Stimulated activated CD4-positive, alpha-beta T cell treated with anti-CD3 and anti-CD28 coated beads, Interleukin-12 subunit alpha, Interleukin-12 subunit beta, amount 100 ng/mL, for 4 hours (primary cell): ENCODE results near the gene AP4B1.
"Not testable (repeated sequence)": the region's sequence is repeated elsewhere in the genome, so short reads cannot be mapped to it uniquely, and the experiment has no call there.

Experiments used
- DNase-seq: peaks from one replicate; pipeline ENCODE4 v3.0.0-alpha.2; 2020

Gene AP4B1

DNA sequence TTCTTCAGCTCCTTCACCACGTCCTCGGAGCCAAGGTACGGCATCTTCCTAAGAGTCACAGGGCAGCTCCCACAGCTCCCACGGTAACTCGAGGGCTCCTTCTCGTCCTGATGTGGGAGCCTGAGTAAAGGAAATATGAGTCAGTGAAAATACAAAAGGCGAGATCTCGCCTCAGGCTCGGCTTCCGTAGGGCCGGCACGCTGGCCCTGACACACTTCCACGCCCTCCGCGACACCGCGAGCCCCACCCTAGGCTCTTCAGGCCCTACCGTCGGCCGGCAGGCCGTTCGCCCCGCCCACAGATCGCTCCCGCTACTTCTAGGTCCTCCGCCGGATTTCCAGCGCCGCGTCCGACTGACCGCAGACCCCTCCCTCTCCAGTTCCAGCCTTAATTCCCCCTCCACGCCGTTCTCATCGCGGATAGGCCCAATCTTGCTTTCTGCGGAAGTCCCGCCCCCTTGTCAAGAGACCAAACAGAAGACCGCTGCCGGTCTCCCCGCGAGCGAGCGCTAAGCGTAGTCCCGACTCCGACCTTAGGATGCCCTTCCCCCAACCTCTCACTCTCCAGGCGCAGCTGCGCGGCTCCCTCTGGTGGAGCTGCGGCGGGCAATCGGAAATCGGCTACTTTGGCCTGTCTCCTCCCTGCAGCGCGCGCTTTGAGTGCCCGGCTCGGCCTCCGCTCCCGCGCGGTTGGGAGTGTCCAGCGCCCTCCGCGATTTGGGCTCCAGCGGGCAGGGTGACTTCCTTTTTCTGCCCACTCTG lies at the start of gene AP4B1, which contains the start of gene DCLRE1B:
Gene AP4B1, minus strand, starts transcription at position 126 of the 761 bp plus-strand sequence. Its CDS starts 82 bp downstream, at position 44.
Gene DCLRE1B, plus strand, starts transcription at position 653 of the 761 bp plus-strand sequence. CDS start 261 bp downstream, outside the sequence.
- DNase-seq = peak; percentile 92

DNA sequence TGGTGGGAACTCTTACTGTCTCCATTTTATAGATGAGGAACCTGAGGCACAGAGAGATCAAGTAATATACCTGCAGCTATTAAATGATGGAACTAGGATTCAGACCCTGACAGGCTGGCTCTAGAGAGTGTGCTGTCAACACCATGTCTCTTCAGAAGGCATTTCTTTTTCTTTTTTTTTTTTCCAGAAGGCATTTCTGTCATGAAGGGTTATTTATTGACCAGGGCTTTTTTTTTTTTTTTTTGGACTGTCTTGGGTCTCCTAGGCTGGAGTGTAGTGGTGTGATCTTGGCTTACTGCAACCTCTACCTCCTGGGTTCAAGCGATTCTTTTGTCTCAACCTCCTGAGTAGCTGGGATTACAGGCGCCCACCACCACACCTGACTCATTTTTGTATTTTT lies 47.1 kb upstream of the AP4B1 start:
- DNase-seq = no peak

DNA sequence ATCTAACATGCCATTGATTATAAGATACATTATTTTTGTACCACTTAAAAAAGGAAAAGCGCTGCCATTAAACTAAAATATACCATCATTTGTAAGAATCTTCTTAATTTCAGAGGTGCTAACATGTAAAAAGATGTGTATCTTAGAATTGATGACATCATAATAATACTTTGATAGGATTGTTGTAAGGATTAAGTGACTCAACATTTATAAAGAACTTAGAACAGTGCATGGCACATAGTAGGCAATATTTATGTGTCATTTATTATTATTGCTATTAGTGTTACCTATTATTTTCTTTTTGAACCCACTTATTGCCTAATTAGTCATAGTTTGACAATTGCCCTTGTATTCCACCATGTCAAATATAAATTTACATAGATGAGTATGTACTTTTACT lies 46.3 kb upstream of the AP4B1 start:
- DNase-seq = no peak

DNA sequence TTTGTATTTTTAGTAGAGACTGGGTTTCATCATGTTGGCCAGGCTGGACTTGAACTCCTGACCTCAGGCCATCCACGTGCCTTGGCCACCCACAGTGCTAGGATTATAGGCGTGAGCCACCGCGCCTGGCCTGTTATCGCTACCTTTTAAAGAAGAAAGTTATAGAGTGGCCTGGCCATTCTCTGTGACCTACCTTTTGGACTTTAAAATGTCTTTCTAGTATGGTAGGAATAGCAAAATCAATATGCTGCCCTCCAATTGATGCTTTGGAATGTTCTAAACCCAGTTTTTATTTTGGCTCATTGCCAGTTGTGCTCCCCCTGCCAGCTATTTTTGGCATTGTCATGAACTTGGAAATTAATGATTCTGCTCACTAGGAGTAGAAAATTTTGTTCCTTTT lies 44.4 kb upstream of the AP4B1 start:
- DNase-seq = no peak

DNA sequence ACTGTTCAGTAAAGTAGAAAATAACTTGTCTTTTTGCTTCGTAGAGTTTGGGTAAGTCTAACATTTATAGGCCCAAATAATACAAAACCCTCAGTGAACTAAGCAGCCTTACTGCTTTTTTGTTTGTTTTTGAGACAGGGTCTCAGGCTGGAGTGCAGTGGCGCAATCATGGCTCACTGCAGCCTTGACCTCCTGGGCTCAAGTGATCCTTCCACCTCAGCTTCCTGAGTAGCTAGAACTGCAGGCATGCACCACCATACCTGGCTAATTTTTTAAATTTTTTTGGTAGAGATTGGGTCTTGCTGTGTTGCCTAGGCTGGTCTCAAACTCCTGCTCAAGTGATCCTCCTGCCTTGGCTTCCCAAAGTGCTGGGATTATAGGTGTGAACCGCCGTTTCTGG lies 43.6 kb upstream of the AP4B1 start:
- DNase-seq = not testable (repeated sequence)

DNA sequence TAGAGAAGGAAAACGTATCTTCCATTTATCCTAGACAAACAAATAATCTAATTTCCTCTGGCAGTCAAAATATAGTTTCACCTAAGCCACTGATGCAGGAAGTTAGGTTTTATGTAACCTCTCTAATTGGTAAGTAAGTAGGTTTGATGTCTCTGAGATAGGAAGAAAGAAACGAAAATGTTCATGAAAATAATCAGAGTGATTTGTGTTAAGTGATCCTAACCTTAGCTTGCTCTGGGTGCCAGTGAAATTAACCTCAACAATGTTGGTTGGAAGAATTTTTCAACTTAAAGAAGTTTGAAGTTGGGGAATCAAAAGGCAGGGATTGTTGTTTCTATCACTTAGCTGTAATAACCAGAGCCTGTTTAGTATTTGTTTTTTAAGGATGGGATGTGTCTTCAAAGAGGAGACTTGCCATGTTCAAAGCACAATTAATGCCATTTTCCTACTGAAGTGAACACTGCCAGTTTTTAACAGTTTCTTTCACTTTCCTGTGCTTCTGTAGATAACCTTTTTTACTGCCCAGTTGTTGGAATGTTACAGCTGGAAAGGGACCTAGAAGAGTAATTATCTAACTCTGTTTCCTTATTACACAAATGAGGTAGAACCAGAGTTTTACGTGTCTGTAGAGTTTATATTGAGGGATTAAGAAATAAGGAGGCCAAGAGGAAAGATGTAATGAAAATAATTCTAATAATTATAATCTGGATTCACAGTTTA lies 42.9 kb upstream of the AP4B1 start:
- no peak for DNase-seq

DNA sequence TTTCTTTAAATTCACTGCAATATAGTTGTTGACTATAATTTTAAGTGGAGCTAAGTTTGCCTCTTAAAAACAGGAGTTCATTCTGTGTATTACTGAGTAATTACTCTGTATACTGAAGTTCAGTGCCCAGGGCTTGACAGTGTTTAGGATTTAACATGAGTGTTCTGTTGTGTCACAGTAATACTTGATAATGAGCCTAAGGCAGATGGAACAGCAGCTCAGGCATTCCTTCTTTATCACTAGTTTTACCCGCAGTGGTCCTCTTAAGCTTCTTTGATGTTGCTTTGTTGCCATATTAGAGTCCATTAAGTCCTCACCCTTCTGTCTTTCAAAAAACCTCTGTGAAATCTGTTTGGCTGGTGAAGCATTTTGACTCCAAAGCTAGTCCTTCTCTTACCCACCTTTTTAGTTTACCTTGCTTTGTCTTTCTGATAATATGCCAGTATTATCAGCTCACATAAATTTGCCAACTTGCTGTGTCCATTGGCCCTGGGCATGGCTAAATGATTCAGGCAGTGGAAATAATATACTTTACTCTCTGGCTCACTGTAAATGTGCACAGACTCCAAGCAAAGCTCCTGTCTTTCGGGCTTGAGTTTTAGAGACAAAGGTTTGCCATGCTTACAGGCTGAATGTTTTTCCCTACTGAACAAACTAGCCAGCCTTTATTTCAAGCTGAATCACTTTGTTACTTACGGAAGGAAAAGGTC lies 42.2 kb upstream of the AP4B1 start:
- no peak for DNase-seq

DNA sequence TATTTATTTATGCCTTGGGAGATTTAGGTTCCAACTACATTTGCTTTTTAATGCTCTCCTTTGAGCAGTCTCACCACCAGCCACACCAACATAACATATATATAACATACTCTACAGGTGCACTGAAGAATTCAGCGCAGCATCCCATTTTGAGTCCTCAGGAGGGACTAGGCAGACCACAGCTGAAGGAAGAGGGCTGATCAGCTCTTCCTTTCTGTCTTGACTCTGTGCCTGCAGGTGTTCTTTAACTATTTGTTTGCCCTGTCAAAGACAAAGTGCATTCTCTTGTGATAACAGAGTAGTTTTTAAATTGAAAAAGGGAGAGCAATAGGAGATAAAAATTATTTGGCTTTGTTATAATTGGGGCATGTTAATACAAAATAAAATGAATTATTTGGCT lies 41.5 kb upstream of the AP4B1 start:
- DNase-seq = no peak

DNA sequence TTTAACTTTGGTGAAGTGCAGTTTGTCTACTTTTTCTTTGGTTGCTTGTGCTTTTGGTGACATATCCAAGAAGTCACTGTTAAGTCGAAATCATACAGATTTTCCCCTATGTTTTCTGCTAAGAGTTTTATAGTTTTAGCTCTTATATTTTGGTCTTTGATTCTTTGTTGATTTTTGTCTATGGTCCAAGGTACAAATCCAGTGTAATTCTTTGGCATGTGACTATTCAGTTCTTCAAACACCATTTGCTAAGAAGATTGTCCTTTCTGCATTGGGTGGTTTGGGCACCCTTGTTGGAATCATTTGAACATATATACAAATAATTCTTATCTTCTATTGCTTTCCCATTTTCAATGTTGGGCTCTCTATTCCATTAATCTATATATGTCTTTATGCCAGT lies 40.7 kb upstream of the AP4B1 start:
- no peak for DNase-seq

DNA sequence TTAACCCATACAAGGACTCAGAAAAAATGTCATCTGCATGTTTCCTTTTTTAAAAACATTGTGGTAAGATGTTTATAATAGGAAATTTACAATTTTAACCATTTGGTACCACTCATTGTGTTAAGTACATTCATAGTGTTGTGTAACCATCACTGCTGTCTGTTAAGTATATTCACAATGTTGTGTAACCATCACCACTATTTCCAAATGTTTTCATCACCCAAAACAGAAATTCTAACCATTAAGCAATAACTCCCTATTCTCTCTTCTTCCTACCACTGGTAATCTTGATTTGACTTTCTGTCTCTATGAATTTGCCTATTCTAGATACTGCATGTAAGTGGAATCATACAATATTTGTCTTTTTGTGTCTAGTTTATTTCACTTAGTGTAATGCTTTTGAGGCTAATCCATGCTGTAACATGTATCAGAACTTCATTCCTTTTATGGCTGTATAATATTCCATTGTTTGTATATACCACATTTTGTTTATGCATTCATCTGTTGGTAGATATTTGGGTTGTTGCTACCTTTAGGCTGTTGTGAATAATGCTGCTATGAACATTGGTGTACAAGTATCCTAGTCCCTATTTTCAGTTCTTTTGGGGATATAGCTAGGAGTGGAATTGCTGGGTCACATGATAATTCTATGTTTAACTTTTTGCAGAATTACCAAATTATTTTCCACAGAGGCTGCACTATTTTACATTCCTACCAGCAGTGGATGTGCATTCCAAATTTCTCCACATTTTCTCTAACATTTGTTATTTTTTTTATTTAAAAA lies 38.6 kb upstream of the AP4B1 start:
- DNase-seq = no peak

DNA sequence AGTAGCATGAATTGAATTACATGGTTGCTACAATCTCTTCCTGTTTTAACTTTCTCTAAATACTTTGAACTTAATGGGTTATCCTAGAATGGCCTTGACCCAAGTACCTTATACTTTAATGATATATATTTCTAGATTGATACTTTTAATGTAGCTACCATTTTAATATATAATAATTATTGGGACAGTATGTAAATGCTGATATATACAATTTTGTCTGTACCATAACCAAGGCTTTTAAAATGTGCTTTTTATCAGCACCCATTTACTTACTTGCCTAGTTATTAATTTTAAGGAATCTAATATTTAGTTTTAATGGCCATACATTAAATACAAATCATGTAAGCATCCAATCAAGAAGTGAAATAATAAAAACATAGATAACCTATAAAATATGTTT lies 37.9 kb upstream of the AP4B1 start:
- no peak for DNase-seq

DNA sequence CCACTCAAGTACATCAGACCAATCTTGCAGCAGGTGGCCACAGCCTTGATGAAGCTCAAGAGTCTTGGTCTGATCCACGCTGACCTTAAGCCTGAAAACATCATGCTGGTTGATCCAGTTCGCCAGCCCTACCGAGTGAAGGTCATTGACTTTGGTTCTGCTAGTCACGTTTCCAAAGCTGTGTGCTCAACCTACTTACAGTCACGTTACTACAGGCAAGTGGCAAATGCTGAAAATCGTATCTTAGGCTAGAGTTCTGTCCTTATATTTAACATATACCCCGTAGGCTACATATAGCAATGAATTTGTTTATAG lies 36.6 kb upstream of the AP4B1 start:
- no peak for DNase-seq

DNA sequence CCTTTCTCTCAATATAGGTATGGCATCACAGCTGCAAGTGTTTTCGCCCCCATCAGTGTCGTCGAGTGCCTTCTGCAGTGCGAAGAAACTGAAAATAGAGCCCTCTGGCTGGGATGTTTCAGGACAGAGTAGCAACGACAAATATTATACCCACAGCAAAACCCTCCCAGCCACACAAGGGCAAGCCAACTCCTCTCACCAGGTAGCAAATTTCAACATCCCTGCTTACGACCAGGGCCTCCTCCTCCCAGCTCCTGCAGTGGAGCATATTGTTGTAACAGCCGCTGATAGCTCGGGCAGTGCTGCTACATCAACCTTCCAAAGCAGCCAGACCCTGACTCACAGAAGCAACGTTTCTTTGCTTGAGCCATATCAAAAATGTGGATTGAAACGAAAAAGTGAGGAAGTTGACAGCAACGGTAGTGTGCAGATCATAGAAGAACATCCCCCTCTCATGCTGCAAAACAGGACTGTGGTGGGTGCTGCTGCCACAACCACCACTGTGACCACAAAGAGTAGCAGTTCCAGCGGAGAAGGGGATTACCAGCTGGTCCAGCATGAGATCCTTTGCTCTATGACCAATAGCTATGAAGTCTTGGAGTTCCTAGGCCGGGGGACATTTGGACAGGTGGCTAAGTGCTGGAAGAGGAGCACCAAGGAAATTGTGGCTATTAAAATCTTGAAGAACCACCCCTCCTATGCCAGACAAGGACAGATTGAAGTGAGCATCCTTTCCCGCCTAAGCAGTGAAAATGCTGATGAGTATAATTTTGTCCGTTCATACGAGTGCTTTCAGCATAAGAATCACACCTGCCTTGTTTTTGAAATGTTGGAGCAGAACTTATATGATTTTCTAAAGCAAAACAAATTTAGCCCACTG lies 36.0 kb upstream of the AP4B1 start:
- DNase-seq = no peak

DNA sequence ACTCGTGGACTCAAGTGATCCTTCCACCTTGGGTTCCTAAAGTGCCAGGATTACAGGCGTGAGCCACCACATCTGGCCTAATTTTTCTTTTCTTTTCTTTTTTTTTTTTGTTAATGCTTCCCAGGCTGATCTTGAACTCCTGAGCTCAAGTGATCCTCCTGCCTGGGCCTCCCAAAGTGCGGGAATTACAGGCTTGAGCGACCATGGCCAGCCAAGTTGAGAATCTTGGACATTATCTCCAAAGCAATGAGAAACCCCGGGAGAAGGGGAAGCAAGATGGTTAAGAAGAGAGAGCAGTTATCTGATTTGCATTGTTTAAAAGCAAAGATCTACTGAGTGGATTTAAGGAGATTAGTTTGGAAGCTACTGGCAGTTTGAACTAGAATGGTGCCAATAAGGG lies 33.6 kb upstream of the AP4B1 start:
- no peak for DNase-seq

DNA sequence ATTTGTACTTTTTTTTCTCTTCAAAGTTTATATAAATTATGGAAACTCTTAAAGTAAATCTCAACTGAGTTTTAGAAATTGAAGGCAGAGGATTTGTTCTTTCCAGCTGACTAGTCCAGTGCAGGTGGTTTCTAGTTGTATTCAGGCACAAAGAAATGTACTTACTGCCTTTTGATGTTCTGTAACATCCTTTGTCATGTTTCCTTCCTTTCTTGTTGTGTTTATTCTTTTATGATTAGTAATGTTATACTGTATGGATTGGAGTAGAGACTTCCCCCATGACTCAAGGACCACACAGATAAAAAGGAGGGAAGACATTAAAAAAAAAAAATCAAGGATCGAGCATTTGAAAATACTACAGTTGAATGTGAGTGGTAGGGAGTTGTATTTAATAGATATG lies 32.5 kb upstream of the AP4B1 start:
- DNase-seq = no peak

DNA sequence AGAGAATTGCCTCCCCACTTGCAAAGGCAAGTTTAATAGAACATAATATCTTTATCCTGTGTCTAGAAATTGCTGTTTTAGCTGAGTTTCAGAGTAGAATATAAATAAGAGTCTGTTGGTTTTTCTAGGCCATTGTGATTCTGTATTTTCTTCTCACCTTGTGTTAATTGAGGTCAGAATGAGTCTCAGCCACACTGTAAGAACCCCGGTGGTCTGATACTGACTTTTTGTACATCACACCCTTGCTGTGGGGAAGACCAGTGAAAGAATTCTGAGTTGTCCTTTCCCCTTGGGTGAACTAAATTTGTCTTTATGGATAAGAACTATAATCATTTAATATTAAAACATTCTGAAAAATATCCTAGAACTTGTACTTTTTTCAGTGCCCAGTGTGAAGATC lies 31.4 kb upstream of the AP4B1 start:
- DNase-seq = no peak

DNA sequence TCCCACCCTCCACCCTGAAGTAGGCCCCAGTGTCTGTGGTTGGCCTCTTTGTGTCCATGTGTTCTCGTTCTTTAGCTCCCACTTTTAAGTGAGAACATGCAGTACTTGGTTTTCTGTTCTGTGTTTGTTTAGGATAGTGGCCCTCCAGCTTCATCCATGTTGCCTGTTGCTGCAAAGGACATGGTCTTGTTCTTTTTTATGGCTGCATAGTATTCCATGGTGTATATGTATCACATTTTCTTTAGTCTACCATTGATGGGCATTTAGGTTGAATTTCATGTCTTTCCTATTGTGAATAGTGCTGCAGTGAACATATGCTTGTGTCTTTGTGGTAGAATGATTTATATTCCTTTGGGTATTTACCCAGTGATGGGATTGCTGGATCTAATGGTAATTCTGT lies 30.6 kb upstream of the AP4B1 start:
- DNase-seq = no peak

DNA sequence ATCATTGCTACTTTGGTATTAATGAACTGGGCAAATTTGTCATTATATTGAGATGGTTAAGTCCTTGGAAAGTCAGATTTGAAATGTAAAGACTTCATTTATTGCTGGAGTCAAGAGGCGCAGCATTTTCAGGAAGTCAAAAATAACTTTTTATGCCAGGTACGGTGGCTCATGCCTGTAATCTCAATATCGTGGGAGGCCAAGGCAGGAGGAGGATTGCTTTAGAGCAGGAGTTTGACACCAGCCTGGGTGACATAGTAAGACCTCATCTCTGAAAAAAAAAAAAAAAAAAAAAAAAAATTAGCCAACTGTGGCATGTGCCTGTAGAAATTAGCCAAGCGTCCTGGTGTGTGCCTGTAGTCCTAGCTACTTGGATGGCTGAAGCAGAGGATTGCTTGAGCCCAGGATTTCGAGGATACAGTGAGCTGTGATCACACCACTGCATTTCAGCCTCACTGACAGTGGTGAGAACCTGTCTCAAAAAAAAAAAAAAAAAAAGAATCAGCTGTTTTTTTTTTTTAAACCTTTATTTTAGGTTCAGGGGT lies 30.0 kb upstream of the AP4B1 start:
- DNase-seq = no peak

DNA sequence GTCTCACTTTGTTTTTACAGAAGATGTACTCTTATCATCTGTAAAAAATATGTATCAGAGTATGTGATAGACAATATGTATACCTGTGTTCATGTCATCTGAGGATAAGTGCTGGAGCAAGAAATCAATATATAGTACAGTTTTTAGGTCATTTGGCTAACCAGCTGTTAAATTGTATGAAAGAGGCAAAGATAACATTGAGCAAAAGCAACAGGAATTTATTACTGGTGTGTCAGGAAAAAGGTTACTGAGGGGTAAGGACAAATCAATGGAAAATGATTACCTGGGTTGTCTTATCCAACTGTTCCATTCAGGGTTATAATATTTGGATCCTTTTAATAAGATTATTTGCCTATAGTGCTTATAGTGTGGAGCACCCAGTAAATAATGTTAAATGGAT lies 29.4 kb upstream of the AP4B1 start:
- no peak for DNase-seq

DNA sequence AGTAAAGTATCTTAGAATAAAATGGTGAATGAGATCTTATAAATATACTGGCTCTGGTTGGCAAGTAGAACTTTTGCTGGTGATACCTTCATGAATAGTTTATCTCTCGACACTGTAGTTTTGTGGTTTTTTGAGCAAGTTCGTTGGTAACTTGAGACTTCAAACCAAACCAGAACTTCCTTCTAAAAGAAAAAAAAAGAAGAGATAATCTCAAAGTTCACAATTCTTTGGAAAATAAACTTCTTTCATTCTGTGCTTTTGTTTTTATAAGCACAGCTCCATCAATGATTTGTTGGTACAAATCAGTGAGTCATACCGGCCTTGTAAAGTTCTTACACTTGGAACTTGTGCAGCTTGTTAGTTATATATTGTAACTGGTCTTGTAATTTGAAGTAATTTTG lies 26.9 kb upstream of the AP4B1 start:
- no peak for DNase-seq

DNA sequence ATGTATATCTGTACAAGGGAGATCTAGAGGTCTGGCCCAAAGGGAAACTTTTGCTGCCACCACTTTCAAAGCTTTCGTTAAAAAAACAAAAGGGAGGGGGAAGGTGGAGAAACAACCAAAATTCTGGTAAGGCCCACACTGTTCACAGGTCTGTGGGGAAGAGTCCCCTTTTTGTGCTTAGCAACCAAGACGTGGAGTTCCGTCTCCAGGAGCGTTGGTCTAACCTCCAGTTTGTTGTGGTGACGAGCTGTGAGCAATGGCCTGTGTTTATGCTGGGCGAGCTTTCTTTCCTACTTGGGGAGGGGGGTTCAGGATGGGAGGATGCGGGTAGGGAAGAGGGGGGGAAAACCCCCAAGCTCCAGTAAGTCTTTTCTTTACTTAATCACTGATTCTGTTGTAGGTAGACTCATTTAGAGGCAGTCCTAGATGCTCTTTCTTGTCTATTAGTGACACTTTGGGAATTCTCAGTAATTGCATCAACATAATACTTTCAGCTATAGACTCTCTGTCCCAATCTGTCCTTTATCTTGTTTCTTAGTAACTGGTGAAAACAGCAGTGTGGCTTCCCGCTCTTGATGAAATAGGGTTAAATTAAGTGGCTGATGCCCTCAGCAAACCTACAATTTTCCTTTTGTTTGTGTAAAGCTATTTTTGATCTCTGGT lies 26.0 kb upstream of the AP4B1 start:
- DNase-seq = peak; percentile 22
